Measurements from ENCODE around the gene LAMA2. TPM values are rescaled to one million over a fixed set of nuclear protein-coding genes. Genes with fewer than 3 reads are reported as not detected.

LAMA2 gene
- total and polyA plus RNA-seq, 2 donors (not counting 3 experiments of a cell fraction or from before 2014, with no cell fraction given): 0.51 to 0.75 TPM

GRCh38 chr6:129115471-129115870, 232.5 kb downstream of the LAMA2 start:
- Histone ChIP-seq H4K20me1 (replicated peaks; ENCODE audit: control insufficient read depth, extremely low read depth, insufficient read depth, low read length) (no peaks in the 10 kb centered on the region), H3K9me3 (replicated peaks; ENCODE audit: control insufficient read depth, insufficient read depth, low read length) (no peaks in the 10 kb centered on the region), H3K9ac (replicated peaks; ENCODE audit: extremely low read depth, insufficient read depth, low read length) (no peak overlapping the region), H3K36me3 (ENCODE audit: control insufficient read depth in 2 of 2, extremely low read depth in 1 of 2, insufficient read depth in 2 of 2, low read length in 2 of 2) (no peaks in the 10 kb centered on the region), H3K4me1 (ENCODE audit: control insufficient read depth, extremely low read depth, insufficient read depth, low read length) (no peaks in the 10 kb centered on the region), H3K4me2 (ENCODE audit: insufficient read depth, low read length) (no peak overlapping the region), H3K79me2 (ENCODE audit: control insufficient read depth, insufficient read depth, low read length) (no peaks in the 10 kb centered on the region), H2AFZ (ENCODE audit: low read depth, low read length) (no peak overlapping the region), H3K27ac (ENCODE audit: insufficient read depth, low read depth, low read length) (no peak overlapping the region), H3K27me3 (ENCODE audit: control insufficient read depth in 2 of 2, insufficient read depth in 2 of 2, low read length in 2 of 2) (no peaks in the 10 kb centered on the region), H3K9me1 (replicated peaks; ENCODE audit: control insufficient read depth, extremely low read depth, insufficient read depth, low read length) (no peaks in the 10 kb centered on the region), H3K4me3 (replicated peaks in 1 of 3; ENCODE audit: insufficient read depth in 1 of 3, low read depth in 1 of 3, low read length in 3 of 3) (no peak overlapping the region)
- intact Hi-C loops (cut with micrococcal nuclease) (no loop called here), dilution Hi-C loops (cut with MboI; ENCODE audit: extremely low pct_ligation_motif_present, low sequenced_read_pairs) (no loop called here)
- ChIA-PET CTCF (interaction anchor here (1.0 to 2.3 kb wide), 4 partner anchors 9 to 19 kb away, joined by 5 to 7 read pairs (median 5); no protein-coding TSS in a partner anchor), POLR2A (no interaction called here)
- TF ChIP-seq CTCF (IDR thresholded peaks at IDR 0.05; ENCODE audit: extremely low read depth in 1 of 2, insufficient read depth in 1 of 2, low read depth in 1 of 2, low read length in 2 of 2): no peak
- TF ChIP-seq MYC (IDR thresholded peaks at IDR 0.05; ENCODE audit: low read depth, low read length): no peak
- no peak for TF ChIP-seq POLR2A (IDR thresholded peaks at IDR 0.05; ENCODE audit: low read depth, low read length)
- TF ChIP-seq GATA2 (IDR thresholded peaks at IDR 0.05; ENCODE audit: insufficient read depth, insufficient read length, low read depth, low read length): no peak
- TF ChIP-seq FOS (IDR thresholded peaks at IDR 0.05; ENCODE audit: borderline replicate concordance, insufficient read depth, low read length): no peak
- TF ChIP-seq EZH2 (IDR thresholded peaks at IDR 0.05; ENCODE audit: borderline replicate concordance, low read depth, low read length, severe bottlenecking): no peak
- TF ChIP-seq JUN (IDR thresholded peaks at IDR 0.05; ENCODE audit: borderline replicate concordance, insufficient read depth, insufficient read length, low read depth): no peak
- TF ChIP-seq POLR2AphosphoS5 (IDR thresholded peaks at IDR 0.05; ENCODE audit: insufficient read depth, low read depth, low read length): no peak
- no peak for TF ChIP-seq MAX (IDR thresholded peaks at IDR 0.05; ENCODE audit: insufficient read depth, insufficient read length)
- FAIRE-seq: no peak
- no TSS peak for BruUV-seq (replicated peaks)
- no peak for DNase-seq (ENCODE audit: low read depth, low spot score)

All from endothelial cell of umbilical vein (primary cell).